SK-N-SH (cell line): ENCODE measurements around the gene DOK3.

Experiments
- ELF1 ChIP-seq: IDR thresholded peaks from 2 replicates; pipeline ENCODE4 v1.4.0; 2012
- RCOR1 ChIP-seq: fragments of 150-350 bp; IDR thresholded peaks from 2 replicates; pipeline ENCODE4 v1.6.1; 2017; ENCODE audit warnings: antibody characterized with exemption, low read length
- RXRA ChIP-seq: IDR thresholded peaks from 2 replicates; pipeline ENCODE4 v1.4.0; 2012; ENCODE audit warnings: low read depth, mild to moderate bottlenecking, borderline replicate concordance
- TF ChIP-seq, protein P1 (sequence below): fragments of 200-600 bp; sonication (generic); IDR thresholded peaks from 2 replicates; pipeline ENCODE4 v1.6.1; 2017; ENCODE audit warnings: antibody characterized with exemption, mild to moderate bottlenecking, moderate library complexity

DNA sequence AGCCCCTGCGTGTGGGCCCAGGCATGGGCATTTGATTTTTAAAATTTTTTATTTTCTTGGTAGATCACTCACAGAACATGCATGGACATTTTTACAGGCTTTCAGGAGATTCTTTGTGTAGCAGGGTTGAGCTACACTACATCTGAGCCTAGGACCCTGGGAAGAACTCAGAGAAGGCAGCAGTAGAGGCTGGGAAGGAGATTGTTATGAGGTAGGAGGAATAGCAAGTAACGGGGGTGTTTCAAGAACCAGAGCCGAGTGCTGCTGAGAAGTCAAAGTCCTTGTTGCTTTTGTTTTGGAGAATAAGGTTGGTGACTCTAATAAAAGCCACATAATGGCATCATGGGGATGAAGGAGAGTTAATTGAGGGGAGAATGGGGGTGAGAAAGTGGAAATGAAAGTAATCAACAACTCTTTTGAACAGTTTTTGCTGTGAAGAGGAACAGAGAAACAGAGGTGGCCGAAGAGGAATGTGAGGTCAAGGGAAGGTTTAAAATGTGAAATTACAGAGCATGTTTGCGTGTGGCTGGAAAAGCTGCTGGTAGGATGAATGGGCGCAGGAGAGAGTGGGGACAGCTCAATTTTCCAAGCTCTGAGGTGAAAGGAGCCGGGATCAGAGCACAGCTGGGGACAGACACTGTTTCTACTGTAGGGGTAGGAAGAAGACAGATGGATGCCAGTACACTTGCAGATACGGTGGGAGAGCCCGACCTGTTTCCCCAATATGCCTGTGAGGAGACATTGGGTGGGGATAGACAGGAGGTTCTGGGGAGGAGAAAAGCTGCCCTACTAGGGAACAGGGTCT, 7.5 kb downstream of the DOK3 start:
- TF ChIP-seq ELF1, result no peak
- TF ChIP-seq, protein P1, sequence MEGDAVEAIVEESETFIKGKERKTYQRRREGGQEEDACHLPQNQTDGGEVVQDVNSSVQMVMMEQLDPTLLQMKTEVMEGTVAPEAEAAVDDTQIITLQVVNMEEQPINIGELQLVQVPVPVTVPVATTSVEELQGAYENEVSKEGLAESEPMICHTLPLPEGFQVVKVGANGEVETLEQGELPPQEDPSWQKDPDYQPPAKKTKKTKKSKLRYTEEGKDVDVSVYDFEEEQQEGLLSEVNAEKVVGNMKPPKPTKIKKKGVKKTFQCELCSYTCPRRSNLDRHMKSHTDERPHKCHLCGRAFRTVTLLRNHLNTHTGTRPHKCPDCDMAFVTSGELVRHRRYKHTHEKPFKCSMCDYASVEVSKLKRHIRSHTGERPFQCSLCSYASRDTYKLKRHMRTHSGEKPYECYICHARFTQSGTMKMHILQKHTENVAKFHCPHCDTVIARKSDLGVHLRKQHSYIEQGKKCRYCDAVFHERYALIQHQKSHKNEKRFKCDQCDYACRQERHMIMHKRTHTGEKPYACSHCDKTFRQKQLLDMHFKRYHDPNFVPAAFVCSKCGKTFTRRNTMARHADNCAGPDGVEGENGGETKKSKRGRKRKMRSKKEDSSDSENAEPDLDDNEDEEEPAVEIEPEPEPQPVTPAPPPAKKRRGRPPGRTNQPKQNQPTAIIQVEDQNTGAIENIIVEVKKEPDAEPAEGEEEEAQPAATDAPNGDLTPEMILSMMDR, result no peak
- TF ChIP-seq RCOR1, result no peak
- TF ChIP-seq RXRA, result no peak
